Thyroid gland (tissue), 4 donors: ENCODE results near the gene ATP6V0C.

Experiments
- CTCF ChIP-seq, 6 experiments: fragments of 200-600 bp in 3 of 6; fragments of 450-650 bp in 3 of 6; sonication (generic) in 3 of 6; IDR thresholded peaks; one replicate each; pipeline ENCODE4 v1.5.1; 2016 to 2019; ENCODE audit warnings: antibody characterized with exemption in 6 of 6, mild to moderate bottlenecking in 2 of 6, inconsistent platforms in 1 of 6, moderate library complexity in 1 of 6
- POLR2A ChIP-seq, 2 donors: fragments of 450-650 bp; IDR thresholded peaks; one replicate each; pipeline ENCODE4 v1.6.1; 2017; ENCODE audit warnings: antibody characterized with exemption in 2 of 2, mild to moderate bottlenecking in 2 of 2, moderate library complexity in 1 of 2

GRCh38 chr16:2494616-2495015 lies 19.1 kb upstream of the ATP6V0C start:
- TF ChIP-seq CTCF (IDR thresholded peaks at IDR 0.05) = no peak
- no peak for TF ChIP-seq POLR2A (IDR thresholded peaks at IDR 0.05)
